SK-MEL-5 (cell line): Measurements from ENCODE around the gene SPARC. TPM values are rescaled to one million over a fixed set of nuclear protein-coding genes. Genes with fewer than 3 reads are reported as not detected.

Experiments used
- DNase-seq: peaks from one replicate; pipeline ENCODE4 v3.0.0-alpha.2; 2016; ENCODE audit warnings: low read depth, low spot score
- in situ Hi-C: cut with HindIII; loops from 2 replicates; pipeline ENCODE4 v1.10.0; 2016; ENCODE audit warnings: low sequenced_read_pairs, high pct_unique_total_duplicates, low pct_unique_long_range_greater_than_20kb
- small RNA-seq, 2 experiments: library from RNA; depleted of rRNA; stranded (forward); fragments of <200 nt; gene quantifications; one replicate each; pipeline ENCODE3, GENCODE V24; 2014
- total RNA-seq: library from RNA; depleted of rRNA; stranded (reverse); fragments of >200 nt; shearing (Covaris generic); gene quantifications from 2 replicates; pipeline ENCODE4 v1.2.3, GENCODE V29; 2014; rRNA removed

Gene SPARC
- total RNA-seq, 1 experiment from 2014 or later = 1,245 TPM

DNA sequence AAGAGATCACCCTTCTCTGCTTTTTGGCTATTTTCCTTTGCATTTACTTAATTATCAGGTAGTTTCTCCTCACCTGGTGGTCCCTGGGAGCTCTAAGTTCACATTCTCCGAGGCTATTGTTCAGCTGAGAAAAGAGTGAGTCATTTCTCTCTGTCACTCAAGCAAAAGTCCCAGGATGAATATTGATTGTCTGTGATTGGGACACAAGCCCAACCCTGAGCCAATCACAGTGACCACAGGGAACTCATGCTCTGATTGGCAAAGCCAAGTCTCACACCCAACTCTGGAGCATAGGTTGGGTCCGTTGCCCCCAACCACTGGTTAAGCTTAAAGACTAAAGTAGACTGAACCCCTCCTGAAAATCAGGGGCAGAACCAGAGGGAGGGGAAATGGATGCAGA is 67.8 kb downstream of the SPARC start:
- DNase-seq = no peak
- in situ Hi-C loops = no loop called here

DNA sequence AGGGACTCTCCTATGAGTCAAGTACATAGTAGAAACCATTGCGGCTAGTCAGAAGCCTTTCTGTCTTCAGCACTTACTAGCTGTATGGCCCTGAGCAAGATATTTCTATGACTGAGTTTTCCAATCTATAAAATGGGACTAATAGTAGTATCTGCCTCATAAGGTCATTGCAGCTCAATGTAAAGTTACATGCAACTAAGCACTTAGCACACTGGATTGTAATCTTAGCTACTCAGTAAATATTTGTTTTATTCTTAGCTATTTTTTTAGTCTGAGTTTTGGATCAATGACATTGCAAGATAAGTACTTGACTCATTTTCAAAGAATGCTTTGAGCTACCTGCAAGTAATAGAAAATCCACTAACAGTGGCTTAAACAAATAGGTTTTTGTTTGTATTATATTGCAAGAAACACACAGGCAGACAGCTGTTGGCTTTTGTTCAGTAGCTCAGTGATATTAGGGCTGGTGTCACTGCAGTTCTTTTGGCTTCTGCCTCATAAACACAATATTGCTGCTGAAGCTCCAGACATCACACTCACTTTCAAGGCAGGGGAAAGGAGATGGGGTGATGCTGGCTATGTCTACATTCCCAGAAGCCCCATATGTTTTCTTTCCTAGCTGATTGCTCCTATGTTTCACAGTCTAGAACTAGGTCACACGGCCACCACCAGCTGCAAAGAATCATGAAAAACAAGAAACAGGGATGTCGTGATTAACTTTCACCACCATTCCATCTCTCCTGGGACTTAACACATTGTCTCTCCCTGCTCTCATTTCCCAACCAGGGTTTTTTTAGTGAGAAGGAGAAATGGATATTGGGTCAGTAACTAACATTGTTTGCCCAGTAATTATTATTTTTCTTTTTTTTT is 68.6 kb downstream of the SPARC start:
- in situ Hi-C loops = no loop called here
- no peak for DNase-seq

DNA sequence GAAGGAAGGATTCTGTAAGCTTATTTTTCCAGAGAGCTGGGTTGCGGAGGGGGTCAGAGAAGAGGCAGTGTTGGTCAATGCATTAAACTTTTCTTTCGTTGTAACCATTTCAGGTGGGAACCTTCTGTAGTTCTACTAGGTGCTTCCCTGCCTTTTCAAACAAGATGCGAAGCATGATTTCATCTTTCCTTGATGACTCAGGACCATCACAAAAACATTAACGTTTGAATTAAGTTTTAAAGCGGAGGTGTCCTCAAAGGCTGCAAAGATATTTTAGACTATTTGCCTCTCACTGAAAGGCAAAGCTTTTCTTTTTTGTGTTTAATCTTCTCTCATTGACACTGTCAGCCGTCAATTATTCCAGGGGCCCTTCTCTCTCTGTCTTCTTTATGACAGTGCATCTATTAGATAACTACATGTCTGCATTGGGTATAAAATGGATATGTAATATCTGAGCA is 69.3 kb downstream of the SPARC start:
- in situ Hi-C loops = no loop called here
- DNase-seq = no peak

DNA sequence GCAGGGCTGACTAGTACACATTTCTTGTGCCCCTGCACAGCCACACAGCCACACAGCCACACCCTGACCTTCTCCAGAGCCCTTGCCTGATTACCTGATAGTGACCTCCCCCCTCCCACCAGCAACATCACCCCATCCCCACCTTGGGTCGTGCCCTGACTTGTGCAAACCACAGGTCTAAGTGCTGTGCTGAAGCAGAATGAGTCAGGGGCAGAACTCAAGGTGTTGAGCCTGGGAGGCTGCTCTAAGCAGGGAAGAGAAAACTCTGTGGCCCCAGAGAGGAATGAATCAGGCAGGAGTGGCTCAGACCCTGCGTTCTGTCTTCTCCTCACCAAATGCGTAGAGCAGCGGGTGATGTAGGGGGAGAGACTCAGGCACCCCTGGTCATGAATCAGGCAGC is 71.3 kb downstream of the SPARC start:
- no peak for DNase-seq

DNA sequence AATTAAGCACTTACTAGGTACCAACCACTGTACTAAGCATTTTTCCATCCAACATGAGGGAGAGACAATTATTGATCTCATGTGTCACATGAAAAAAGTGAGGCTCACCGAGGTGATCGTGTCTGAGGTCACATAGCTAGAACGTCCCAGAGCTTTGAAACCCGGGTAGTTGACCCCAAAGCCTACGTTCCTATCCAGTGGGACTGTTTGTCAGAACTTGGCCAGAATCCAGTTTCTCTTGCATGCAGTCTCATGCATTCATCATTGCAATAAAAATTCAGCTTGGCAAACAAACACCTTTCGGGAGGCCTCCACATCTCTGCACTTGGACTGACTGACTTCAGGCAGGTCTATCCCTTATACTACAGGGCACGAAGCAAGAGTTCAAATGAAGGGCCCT is 72.2 kb downstream of the SPARC start:
- in situ Hi-C loops = no loop called here
- no peak for DNase-seq

More for the DNA sequence above, 71.3 kb downstream of the SPARC start:
- in situ Hi-C loops = no loop called here

DNA sequence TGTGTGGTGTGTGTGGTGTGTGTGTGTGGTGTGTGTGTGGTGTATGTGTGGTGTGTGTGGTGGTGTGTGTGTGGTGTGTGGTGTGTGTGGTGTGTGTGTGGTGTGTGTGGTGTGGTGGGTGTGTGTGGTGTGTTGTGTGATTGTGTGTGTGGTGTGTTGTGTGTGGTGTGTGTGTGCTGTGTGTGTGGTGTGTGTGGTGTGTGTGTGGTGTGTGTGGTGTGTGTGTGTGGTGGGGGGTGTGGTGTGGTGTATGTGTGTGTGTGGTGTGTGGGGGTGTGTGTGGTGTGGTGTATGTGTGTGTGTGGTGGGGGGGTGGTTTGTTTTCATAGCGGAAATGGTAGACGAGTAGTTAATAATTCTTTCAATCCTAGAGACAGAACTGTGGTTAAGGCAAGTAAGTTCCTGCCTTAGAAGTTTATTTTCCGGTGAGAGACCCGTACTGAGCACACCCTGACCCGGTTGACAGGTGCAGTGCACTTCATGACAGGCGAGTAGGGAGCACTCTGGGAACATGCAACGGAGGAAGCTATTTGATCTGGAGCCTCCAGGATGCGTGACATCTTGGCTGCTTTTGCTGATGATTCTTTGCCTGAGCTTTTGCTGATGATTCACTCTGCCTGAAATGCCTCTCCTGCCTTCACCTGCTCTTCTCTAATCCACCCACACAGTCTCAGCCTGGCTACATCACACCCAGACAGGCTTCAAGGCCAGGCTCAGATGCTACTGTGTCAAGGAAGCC is 73.9 kb downstream of the SPARC start:
- in situ Hi-C loops = no loop called here

DNA sequence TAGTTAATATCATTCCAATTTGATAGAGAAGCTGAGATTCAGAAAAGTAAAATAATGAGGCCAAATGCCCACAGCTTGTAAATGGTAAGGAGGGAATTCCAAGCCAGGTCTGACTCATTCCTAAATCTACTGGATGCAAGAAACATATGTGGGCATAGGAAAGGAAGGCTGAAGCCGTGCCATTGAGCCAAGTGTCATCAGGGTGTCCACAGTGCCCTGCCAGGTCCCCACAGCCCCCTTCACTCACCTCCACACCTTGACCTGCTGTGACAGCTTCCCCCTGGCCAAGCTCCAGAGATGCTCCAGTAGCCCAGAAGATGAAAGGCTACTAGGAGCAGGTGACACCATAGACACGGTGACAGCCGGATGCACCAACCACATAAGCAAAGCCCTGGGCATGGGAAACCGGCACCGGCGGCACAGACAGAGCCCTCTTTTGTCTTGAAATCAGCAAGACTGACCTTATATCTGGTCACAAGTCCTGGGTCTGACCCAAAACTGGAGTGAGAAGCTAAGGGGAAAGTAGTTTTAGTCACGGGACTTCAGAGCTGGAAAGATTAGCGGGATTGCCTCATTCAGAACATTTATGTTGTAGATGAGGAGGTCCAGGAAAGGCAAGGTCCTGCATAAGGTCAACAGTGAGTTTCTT is 75.5 kb downstream of the SPARC start:
- in situ Hi-C loops = no loop called here
- DNase-seq = peak; percentile 96

More for the DNA sequence above, 73.9 kb downstream of the SPARC start:
- no peak for DNase-seq

Small RNA genes within 50 kb of the gene (small RNA-seq; reads per million reads assigned to genes)
- gene RN7SKP232 = 0 to 0.10 reads per million in 2 experiments

Other genes with a start within 250 kb of the SPARC start
- 5.4 and 6.7 TPM in 2 replicates for gene SLC36A1, start 239.3 kb downstream of the SPARC start, total RNA-seq
- gene FAT2, start 95.6 kb downstream of the SPARC start, total RNA-seq = 1.4 TPM in 2 replicates
- 941 and 954 TPM in 2 replicates for gene ATOX1, start 71.7 kb upstream of the SPARC start, total RNA-seq
- 280 TPM in 2 replicates for gene G3BP1, start 85.0 kb upstream of the SPARC start, total RNA-seq
- gene GLRA1, start 237.9 kb upstream of the SPARC start, total RNA-seq = not detected in 2 replicates